GM19023 (cell line): ENCODE data around the gene TMTC1.

Experiments
- ATAC-seq: cut with Tn5 transposase; IDR thresholded peaks from one replicate; pipeline ENCODE4 v1.9.1; 2021; ENCODE audit warnings: mild to moderate bottlenecking, moderate library complexity; ENCODE audit not compliant: unreplicated experiment

The TMTC1 gene

DNA sequence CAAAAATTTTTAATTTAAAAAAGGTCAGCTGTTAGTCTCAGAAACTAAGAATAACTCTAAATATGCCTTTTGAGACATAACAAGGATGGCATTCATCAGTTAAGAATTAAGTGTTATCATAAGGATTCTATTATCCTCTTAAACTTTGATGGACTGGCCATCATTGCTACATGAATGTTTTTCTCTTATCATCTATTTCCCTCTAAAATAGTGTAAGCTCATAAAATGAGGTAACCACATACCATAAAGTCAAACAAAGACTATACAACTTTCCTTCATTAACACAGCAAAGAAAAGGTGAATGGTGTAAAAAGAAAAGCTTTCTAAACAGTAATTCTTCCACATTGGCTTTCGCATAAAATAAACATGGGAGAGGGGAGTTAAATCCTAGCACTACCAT, 41.1 kb downstream of the TMTC1 start:
- no peak for ATAC-seq

GRCh38 chr12:29741342-29742241, 42.1 kb downstream of the TMTC1 start:
- ATAC-seq = no peak

DNA sequence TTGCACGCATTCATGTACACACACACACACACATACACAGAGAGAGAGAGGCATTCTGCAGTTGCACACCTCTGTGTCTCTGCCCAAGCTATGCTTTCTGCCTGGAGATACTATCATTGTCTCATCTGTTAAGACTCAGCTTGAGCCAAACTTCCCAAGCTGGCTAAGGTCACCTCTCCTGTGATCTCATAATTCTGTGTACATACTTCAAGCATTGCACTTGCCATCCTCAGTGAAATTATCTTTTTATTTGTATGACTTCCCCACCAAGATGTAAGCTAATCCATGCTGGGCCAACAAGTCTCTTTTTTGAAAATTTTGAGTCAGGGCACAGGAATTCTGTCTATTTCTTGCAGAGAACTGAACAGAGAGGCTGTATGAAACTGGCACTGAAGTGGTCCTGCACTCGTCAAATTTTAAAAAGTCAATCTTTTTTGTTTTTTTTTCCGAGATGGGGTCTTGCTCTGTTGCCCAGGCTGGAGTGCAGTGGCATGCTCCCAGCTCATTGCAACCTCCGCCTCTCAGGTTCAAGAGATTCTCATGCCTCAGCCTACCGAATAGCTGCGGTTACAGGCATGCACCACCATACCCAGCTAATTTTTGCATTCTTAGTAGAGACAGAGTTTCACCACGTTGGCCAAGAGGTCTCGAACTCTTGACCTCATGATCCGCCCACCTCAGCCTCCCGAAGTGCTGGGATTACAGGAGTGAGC, 44.3 kb downstream of the TMTC1 start:
- ATAC-seq = no peak

DNA sequence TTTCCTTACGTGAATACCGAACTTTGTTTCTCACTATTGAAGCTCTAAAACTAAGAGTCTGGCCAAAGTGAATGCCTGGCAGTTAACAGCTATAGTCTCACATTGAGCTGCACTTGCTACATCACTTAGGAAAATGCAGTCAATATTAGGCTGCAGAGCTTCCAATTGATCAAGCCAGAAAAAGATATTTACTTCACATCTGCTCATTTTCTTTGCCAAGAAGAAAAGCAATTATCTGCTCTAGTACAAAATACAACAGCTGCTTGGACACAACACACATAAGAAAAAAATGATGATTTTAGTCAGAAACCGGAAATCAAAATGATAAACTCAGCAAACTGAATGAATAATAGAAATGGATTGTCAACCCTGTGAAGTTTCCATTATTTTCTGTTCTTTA, 45.4 kb downstream of the TMTC1 start:
- no peak for ATAC-seq

DNA sequence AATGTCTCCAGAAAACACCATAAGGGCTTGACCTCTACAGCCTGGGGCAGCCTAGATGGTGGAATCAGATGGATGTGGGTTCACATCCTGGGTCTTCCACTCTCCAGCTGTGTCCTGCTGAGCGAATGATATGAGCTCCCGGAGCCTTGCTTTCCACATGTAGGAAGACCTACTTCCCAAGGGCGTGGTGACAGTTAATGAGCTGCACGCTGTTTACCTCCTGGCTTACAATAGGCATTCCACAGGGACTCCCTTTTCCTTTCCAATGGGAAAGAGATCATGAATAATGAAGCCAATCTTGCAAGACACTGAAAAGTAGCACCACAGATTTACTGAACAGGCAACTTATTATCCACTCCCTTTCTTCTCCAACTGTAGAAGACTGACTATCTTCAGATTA, 46.1 kb downstream of the TMTC1 start:
- ATAC-seq = no peak

DNA sequence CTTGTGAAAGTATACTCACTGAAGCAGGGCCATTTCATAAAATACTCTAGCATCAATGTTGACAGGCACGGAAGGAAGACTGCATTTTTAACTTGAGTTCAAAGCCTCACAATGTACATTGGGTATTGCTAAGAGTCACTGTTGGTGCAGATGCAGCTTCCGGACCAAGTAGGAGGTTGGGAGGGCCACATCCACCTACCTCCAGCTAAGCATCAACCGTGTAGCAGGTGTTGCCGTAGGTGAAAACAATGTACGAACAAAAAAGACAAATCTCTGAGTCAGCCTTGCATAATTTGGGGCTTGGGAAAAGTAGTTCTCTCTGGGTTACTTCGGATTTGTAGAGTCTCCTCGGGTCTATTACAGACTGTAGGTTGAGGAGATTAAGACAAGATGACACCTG, 48.1 kb downstream of the TMTC1 start:
- no peak for ATAC-seq

DNA sequence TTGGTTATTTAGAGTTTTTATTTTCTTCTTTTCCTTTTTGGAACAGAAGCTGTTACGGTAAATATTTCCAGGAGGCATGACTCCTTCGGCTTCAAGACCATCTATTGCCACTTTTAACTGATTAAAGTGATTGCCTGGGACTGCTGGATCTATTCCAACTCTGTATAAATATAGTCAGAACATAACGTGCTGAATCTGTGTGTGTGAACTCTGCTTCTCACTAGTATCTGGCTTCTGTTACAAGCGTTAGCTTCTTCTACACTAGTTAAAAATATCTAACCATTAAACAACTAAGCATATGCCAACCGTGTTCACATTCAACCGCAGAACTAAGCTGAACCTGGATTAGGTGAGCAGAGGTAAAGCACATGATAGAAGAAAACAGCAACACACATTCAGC, 49.0 kb downstream of the TMTC1 start:
- ATAC-seq = no peak

- ATAC-seq = no peak
These were observed 49.4 kb downstream of the TMTC1 start for GRCh38 chr12:29734305-29734704.

DNA sequence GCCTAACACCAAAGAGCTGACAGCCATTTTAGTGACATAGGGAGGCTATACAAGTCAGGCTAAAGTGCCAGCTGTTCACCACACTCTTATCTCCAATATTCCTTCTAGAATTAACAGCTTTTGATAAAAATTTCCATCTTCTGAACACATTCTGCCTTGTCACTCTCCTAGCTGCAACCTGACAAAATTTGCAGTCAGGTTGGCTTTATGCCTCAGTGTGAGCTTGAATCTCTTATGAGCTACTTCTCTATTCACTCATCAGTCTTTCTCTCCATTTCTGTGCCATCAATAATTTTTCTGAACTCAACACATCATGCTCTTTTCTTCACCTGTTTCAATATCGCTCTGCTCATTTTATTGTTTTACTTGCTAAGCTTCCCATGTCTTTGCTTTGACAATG, 50.2 kb downstream of the TMTC1 start:
- no peak for ATAC-seq

- no peak for ATAC-seq
These were observed 50.7 kb downstream of the TMTC1 start for GRCh38 chr12:29733060-29733459.

- ATAC-seq = no peak
These were observed 51.1 kb downstream of the TMTC1 start for GRCh38 chr12:29732593-29732992.

- ATAC-seq = no peak
These were observed 51.6 kb downstream of the TMTC1 start for GRCh38 chr12:29732191-29732590.

DNA sequence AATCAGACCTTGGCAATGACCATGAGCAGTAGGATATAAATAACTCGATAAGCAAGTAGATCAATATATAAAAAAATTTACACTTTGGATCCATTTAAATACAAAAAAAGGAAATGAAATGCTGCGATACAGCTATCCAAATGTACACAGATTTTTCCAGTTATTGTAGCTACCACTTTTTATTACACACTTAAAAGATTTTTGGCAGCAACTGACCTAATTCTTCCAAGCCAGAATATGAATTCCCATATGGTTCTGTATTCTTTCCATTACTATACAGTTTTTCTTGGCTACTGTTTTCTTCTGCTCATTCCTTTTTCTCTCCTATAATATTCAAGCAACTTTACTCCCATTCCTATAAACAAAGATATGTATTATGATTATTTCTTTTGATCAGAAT, 52.2 kb downstream of the TMTC1 start:
- ATAC-seq = no peak

DNA sequence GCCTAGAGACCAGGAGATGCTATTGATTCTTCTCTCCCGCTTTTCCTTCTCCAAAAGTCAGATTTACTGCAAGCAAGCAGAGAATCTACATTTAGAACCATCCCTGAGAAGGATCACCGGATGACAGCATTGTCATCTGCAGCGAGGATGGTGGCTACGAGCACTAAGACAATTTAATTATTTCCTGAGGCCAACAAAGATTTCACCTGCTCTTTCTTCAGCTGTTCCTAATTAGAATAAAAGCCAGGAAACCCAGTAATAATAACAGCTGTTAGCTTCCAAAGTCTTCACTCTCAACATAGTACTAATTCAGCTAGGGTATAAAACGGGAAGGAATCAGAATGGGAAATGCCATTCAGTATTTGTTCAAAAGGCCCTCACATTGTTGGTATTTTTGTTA, 53.3 kb downstream of the TMTC1 start:
- ATAC-seq = no peak

DNA sequence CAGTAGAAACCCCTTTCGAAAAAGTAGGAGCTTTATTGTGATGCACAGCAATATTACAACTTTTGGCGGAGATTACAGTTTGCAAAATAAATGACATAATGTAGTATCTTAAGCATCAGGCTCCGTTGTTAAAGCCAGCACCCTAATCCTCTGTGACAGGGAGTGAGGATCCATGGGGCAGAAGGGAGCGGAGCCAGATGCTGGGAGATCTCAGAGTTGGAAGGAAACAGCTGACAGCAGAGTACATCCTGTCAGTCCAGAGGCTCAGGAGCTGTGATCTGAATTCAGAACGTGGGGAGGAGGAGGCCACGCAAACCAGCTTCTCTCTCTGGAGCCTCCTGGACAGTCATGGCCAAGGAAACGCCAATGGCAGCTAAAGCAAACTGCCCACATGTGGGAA, 55.7 kb downstream of the TMTC1 start:
- ATAC-seq = no peak

DNA sequence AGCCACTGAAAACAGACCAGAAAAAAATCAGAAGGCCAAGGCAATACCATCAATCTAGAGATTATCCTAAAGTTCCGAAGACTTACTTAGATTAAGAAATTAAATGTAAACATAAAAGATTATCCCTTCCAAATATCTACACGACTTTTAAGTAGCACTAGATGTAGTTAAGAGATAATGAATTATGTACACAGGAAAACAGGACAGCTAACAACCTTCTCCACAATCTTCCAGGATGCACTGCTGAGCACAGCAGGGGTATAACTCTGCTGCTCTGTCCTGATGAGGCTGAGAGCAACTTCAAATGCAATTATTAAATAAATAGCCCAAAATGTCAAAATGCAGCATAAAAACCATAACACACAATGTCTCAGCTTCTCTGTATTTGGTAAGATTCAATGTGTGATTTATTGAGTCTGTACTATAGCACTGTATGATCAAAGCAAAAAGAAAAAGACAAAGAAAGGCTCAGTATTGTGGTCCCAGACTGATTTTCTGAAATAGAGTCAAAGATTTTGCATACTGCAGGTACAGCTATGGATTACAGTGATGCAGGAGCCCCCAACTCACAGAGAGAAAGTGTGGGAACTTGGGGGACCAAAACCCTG, 56.9 kb downstream of the TMTC1 start:
- no peak for ATAC-seq

GRCh38 chr12:29726321-29726692, 57.4 kb downstream of the TMTC1 start:
- no peak for ATAC-seq

GRCh38 chr12:29725587-29726320, 58.0 kb downstream of the TMTC1 start:
- no peak for ATAC-seq

DNA sequence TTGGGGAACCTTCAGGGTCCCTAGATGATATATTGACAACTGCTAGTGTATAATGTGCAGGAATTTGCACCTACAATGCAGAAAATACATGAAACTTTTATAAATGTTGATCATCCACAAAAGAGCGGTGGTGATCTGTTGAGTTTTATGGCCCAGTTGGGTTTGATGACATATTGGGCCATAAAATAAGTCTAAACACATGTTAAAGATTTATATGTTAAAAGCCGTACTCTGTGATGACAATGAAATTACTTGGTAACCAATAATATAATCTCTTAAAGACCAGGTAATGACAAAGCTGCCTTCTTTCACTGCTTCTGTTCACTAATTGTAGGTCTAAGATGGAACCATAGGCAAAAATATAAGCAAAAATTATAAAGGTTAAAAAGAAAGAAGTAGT, 61.6 kb downstream of the TMTC1 start:
- ATAC-seq = no peak

GRCh38 chr12:29719381-29719780, 64.4 kb downstream of the TMTC1 start:
- ATAC-seq = no peak

GRCh38 chr12:29717540-29718100, 66.1 kb downstream of the TMTC1 start:
- ATAC-seq = no peak
